Measurements from ENCODE around the gene TSPAN5. TPM values are rescaled to one million over a fixed set of nuclear protein-coding genes. Genes with fewer than 3 reads are reported as not detected.

Gene TSPAN5
- total RNA-seq, 5 donors from 2014 or later (not counting 1 experiment from before 2014, with no cell fraction given), result 9.6 to 12.4 (median 10.3) TPM

DNA sequence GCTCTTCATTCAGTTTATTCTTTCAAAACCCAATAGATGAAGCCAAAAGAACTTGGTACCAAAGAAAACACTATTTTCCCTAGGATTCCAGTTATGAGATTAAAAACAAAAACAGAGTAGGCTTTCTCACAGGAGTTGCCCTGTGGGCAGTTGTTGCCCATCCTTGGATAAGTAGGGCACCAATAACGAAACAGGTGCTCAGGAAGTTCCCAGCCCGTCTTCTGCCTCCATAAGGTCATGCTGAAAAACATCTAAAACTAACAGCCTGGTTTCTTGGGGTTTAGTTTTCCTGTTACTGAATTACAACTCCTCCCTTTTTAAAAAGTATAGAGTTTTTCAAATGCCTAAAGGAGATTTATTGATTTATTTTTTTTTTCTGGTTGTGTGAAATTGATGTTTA lies 14.7 kb downstream of the TSPAN5 start:
- peak in 1 of 35 experiments; percentile 43 for DNase-seq
- Histone ChIP-seq H3K4me3 (ENCODE audit: control insufficient read depth in 1 of 2, extremely low read depth in 1 of 2, low read length in 1 of 2) (no peak overlapping the region), H3K27ac (ENCODE audit: low read length) (peak overlapping the region; percentile 30), H3K9me3 (no peaks in the 10 kb centered on the region), H3K36me3 (ENCODE audit: control insufficient read depth in 2 of 2, extremely low read depth in 1 of 2, insufficient read depth in 1 of 2, low read length in 1 of 2) (no peaks in the 10 kb centered on the region), H3K27me3 (replicated peaks in 1 of 2; ENCODE audit: control insufficient read depth in 2 of 2, extremely low read depth in 1 of 2, insufficient read depth in 2 of 2, low read length in 1 of 2) (no peaks in the 10 kb centered on the region), H3K4me1 (ENCODE audit: control insufficient read depth in 1 of 2, extremely low read depth in 1 of 2, insufficient read depth in 2 of 2, low read length in 2 of 2) (peaks cover 5 to 18% of the 10 kb centered on the region in 2 experiments)
- peaks cover 47 to 71% (median 65%) of the 10 kb centered on the region in 3 donors for H3K4me1 Mint-ChIP-seq
- POLR2A ChIA-PET, result no interaction called here
- CTCF ChIA-PET, result interaction anchor here in 1 of 2 donors (1.7 kb wide), 1 partner anchor 14 kb away, joined by 4 read pairs; the partner anchor contains the start of gene TSPAN5
- H3K9me3 Mint-ChIP-seq, result no peaks in the 10 kb centered on the region
- peak in 2 of 4 experiments; percentile 31 to 38 for ATAC-seq (replicated peaks in 1 of 4)
- H3K27me3 Mint-ChIP-seq, result no peaks in the 10 kb centered on the region
- no CpG with 5 or more reads among the region's 2 CpGs for WGBS (ENCODE audit: insufficient coverage)
- H3K27ac Mint-ChIP-seq, result peak overlapping the region; percentile 82 to 88
- peak overlapping the region; percentile 58 to 68 (median 65) for H3K4me3 Mint-ChIP-seq
- H3K36me3 Mint-ChIP-seq, result peaks cover 4% of the 10 kb centered on the region

DNA sequence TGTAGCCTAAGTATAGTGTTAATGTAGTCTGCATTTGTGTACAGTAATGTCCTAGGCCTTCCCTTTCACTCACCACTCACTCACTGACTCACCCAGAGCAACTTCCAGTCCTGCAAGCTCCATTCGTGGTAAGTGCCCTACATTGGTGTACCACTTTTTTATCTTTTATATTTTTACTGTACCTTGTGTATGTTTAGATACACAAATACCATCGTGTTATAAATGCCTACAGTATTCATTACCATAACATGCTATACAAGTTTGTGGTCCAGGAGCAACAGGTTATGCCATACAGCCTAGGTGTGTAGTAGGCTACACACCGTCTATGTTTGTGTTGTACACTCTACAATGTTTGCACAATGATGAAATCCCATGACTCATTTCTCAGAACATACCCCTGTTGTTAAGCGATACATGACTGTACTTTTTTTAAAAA lies 15.4 kb downstream of the TSPAN5 start:
- Histone ChIP-seq H3K36me3 (ENCODE audit: control insufficient read depth in 2 of 2, extremely low read depth in 1 of 2, insufficient read depth in 1 of 2, low read length in 1 of 2) (no peaks in the 10 kb centered on the region), H3K9me3 (no peaks in the 10 kb centered on the region), H3K4me3 (ENCODE audit: control insufficient read depth in 1 of 2, extremely low read depth in 1 of 2, low read length in 1 of 2) (no peak overlapping the region), H3K4me1 (ENCODE audit: control insufficient read depth in 1 of 2, extremely low read depth in 1 of 2, insufficient read depth in 2 of 2, low read length in 2 of 2) (peaks cover 5 to 20% of the 10 kb centered on the region in 2 experiments), H3K27ac (ENCODE audit: low read length) (no peak overlapping the region), H3K27me3 (replicated peaks in 1 of 2; ENCODE audit: control insufficient read depth in 2 of 2, extremely low read depth in 1 of 2, insufficient read depth in 2 of 2, low read length in 1 of 2) (no peaks in the 10 kb centered on the region)
- peak overlapping the region; percentile 44 to 70 for H3K27ac Mint-ChIP-seq
- H3K4me1 Mint-ChIP-seq, result peaks cover 55 to 73% (median 71%) of the 10 kb centered on the region in 3 donors
- peak in 2 of 4 experiments; percentile 27 to 54 for ATAC-seq (replicated peaks in 1 of 4)
- no peak for DNase-seq
- no CpG with 5 or more reads among the region's 4 CpGs for WGBS (ENCODE audit: insufficient coverage)
- H3K9me3 Mint-ChIP-seq, result no peaks in the 10 kb centered on the region
- POLR2A ChIA-PET, result interaction anchor here in 1 of 2 donors (0.7 kb wide), 1 partner anchor 17 kb away, joined by 3 read pairs; no protein-coding TSS in a partner anchor
- no peaks in the 10 kb centered on the region for H3K27me3 Mint-ChIP-seq
- H3K4me3 Mint-ChIP-seq, result peak overlapping the region in 1 of 3 donors; percentile 21
- CTCF ChIA-PET, result interaction anchor here in 1 of 2 donors (1.7 kb wide), 1 partner anchor 15 kb away, joined by 4 read pairs; the partner anchor contains the start of gene TSPAN5
- H3K36me3 Mint-ChIP-seq, result peaks cover 4% of the 10 kb centered on the region

DNA sequence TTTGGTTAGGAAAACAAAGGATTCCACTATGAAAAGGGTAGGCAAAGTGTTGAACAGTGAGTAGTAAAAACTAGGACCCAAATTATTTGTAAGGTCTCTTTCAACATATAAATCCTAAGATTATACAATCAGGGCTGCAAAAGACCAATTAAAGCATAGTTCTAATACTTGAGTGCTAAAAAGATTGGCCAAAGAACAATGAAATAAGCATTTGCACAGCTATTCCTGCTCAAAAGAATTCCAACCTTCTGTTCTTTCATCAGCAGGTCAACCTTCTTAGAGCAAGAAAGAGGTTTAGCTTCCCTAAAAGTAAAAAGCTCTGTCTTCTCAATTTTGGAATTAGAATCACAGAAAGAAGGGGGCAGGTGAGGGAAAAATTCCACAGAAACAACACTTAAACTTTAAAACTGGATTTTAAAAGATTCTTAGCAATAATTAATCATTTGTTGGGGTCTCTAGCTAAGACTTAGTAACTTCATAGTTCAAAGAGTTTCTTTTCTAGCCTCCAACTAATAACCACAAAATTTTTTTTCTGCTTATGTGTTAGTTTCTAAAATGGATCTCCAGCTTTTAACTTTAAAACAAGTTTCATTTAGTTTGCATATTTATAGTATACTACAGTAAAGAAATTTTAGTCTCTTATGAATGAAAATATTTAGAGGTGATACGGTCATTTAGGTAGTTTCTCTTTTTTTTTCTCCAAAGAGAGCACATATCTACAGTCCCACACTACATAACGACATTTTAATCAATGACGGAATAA lies 16.3 kb downstream of the TSPAN5 start:
- Histone ChIP-seq H3K27me3 (replicated peaks in 1 of 2; ENCODE audit: control insufficient read depth in 2 of 2, extremely low read depth in 1 of 2, insufficient read depth in 2 of 2, low read length in 1 of 2) (no peaks in the 10 kb centered on the region), H3K36me3 (ENCODE audit: control insufficient read depth in 2 of 2, extremely low read depth in 1 of 2, insufficient read depth in 1 of 2, low read length in 1 of 2) (no peaks in the 10 kb centered on the region), H3K4me1 (ENCODE audit: control insufficient read depth in 1 of 2, extremely low read depth in 1 of 2, insufficient read depth in 2 of 2, low read length in 2 of 2) (peaks cover 4 to 20% of the 10 kb centered on the region in 2 experiments), H3K9me3 (no peaks in the 10 kb centered on the region), H3K4me3 (ENCODE audit: control insufficient read depth in 1 of 2, extremely low read depth in 1 of 2, low read length in 1 of 2) (no peak overlapping the region), H3K27ac (ENCODE audit: low read length) (peak overlapping the region; percentile 10)
- Mint-ChIP-seq H3K4me3 (no peak overlapping the region), H3K9me3 (no peaks in the 10 kb centered on the region), H3K4me1 (peaks cover 56 to 73% (median 72%) of the 10 kb centered on the region in 3 donors), H3K36me3 (peaks cover 4% of the 10 kb centered on the region), H3K27ac (peak overlapping the region; percentile 8 to 31), H3K27me3 (no peaks in the 10 kb centered on the region)
- DNase-seq (no peak), ATAC-seq (replicated peaks in 1 of 4) (no peak)
- ChIA-PET CTCF (interaction anchor here (0.6 to 1.7 kb wide), 2 partner anchors 16 to 86 kb away, joined by 3 to 4 read pairs; partner anchors contain the start of gene TSPAN5 (in 1 of the 2)), POLR2A (no interaction called here)
- no CpG with 5 or more reads among the region's 3 CpGs for WGBS (ENCODE audit: insufficient coverage)

DNA sequence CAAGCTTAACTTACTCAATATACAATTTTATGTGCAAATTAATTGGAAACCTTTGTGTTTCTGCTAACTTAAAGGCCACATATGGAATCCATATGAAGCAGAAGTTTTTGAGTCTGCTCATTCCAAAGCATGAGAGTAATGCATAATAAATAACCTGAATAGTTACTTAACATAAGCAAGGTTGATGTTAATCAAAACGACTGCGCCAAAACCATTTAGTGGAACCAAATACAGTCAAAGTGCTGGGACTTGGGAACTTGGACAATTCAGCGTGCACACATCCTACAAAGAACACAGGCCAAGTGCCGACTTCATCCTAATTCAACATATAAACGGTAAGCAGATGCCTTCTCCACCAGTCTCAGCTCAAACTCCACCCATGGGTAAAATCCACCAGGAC lies 17.0 kb downstream of the TSPAN5 start:
- DNase-seq (no peak), ATAC-seq (replicated peaks in 1 of 4) (no peak)
- H3K4me3 Mint-ChIP-seq, result no peak overlapping the region
- Histone ChIP-seq H3K27me3 (replicated peaks in 1 of 2; ENCODE audit: control insufficient read depth in 2 of 2, extremely low read depth in 1 of 2, insufficient read depth in 2 of 2, low read length in 1 of 2) (no peaks in the 10 kb centered on the region), H3K27ac (ENCODE audit: low read length) (no peak overlapping the region), H3K4me1 (ENCODE audit: control insufficient read depth in 1 of 2, extremely low read depth in 1 of 2, insufficient read depth in 2 of 2, low read length in 2 of 2) (peaks cover 4 to 20% of the 10 kb centered on the region in 2 experiments), H3K9me3 (no peaks in the 10 kb centered on the region), H3K4me3 (ENCODE audit: control insufficient read depth in 1 of 2, extremely low read depth in 1 of 2, low read length in 1 of 2) (no peak overlapping the region), H3K36me3 (ENCODE audit: control insufficient read depth in 2 of 2, extremely low read depth in 1 of 2, insufficient read depth in 1 of 2, low read length in 1 of 2) (no peaks in the 10 kb centered on the region)
- H3K27ac Mint-ChIP-seq, result peak overlapping the region; percentile 8 to 31
- WGBS (ENCODE audit: insufficient coverage), result 100% methylated on average over 2 of the region's 5 CpGs
- ChIA-PET CTCF (no interaction called here), POLR2A (no interaction called here)
- peaks cover 56 to 71% (median 69%) of the 10 kb centered on the region in 3 donors for H3K4me1 Mint-ChIP-seq
- no peaks in the 10 kb centered on the region for H3K9me3 Mint-ChIP-seq
- H3K27me3 Mint-ChIP-seq, result no peaks in the 10 kb centered on the region
- H3K36me3 Mint-ChIP-seq, result peaks cover 4% of the 10 kb centered on the region

DNA sequence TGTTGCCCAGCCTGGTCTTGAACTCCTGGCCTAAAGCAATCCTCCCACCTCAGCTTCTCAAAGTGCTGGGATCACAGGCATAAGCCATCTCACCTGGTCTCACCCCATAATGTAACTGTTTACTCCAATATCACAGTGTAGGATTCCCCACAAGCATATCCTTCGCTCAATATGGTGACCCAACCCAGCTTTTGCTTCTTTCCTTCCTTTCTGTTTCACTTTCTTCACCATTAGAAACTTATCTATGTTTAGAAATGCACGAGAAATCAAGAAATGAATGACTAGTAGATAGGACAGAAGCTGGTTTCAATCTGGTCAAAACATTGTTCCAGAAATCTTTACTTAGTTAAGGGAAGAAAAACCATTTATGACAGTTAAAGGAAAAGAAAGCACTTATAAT lies 18.9 kb downstream of the TSPAN5 start:
- H3K4me3 ChIP-seq (ENCODE audit: control insufficient read depth in 1 of 2, extremely low read depth in 1 of 2, low read length in 1 of 2), result peak overlapping the region in 1 of 2 donors; percentile 20
- no peaks in the 10 kb centered on the region for H3K27me3 Mint-ChIP-seq
- H3K36me3 Mint-ChIP-seq, result peaks cover 4% of the 10 kb centered on the region
- H3K27ac ChIP-seq (ENCODE audit: low read length), result peak overlapping the region; percentile 57
- ATAC-seq (replicated peaks in 1 of 4) (peak; percentile 40 to 85 (median 61)), DNase-seq (peak in 2 of 35 experiments; percentile 7 to 53)
- H3K4me3 Mint-ChIP-seq, result peak overlapping the region; percentile 70 to 78 (median 73)
- ChIA-PET CTCF (interaction anchor here (0.7 to 1.6 kb wide), 3 partner anchors 18 to 364 kb away, joined by 3 to 6 read pairs (median 4); partner anchors contain the start of gene TSPAN5 (in 1 of the 2)), POLR2A (interaction anchor here (0.5 to 0.7 kb wide), 4 partner anchors 116 to 745 kb away, joined by 3 to 4 read pairs (median 3); no protein-coding TSS in a partner anchor)
- peaks cover 2 to 18% of the 10 kb centered on the region in 2 experiments for H3K4me1 ChIP-seq (ENCODE audit: control insufficient read depth in 1 of 2, extremely low read depth in 1 of 2, insufficient read depth in 2 of 2, low read length in 2 of 2)
- H3K27me3 ChIP-seq (replicated peaks in 1 of 2; ENCODE audit: control insufficient read depth in 2 of 2, extremely low read depth in 1 of 2, insufficient read depth in 2 of 2, low read length in 1 of 2), result no peaks in the 10 kb centered on the region
- H3K9me3 ChIP-seq, result no peaks in the 10 kb centered on the region
- H3K36me3 ChIP-seq (ENCODE audit: control insufficient read depth in 2 of 2, extremely low read depth in 1 of 2, insufficient read depth in 1 of 2, low read length in 1 of 2), result no peaks in the 10 kb centered on the region
- WGBS (ENCODE audit: insufficient coverage), result no CpG with 5 or more reads among the region's 2 CpGs
- peak overlapping the region; percentile 90 to 92 for H3K27ac Mint-ChIP-seq
- H3K4me1 Mint-ChIP-seq, result peaks cover 45 to 58% (median 55%) of the 10 kb centered on the region in 3 donors
- no peaks in the 10 kb centered on the region for H3K9me3 Mint-ChIP-seq

DNA sequence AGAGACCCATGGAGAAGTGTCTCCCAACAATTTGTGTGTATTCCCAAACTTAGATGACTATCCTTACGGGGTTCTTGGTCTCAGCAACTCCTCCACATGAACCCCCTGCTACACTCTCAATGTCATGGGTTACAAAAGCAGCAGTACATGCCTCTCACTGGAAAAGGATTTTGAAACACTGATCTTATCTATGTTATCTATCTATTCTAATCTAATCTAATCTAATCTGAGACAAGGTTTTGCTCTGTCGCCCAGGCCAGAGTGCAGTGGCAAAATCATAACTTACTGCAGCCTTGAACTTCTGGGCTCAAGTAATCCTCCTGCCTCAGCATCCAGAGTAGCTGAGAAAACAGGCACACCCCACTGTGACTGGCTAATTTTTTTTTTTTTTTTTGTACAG lies 19.3 kb downstream of the TSPAN5 start:
- ChIA-PET CTCF (interaction anchor here in 1 of 2 donors (0.9 to 1.6 kb wide), 2 partner anchors 19 to 251 kb away, joined by 4 to 6 read pairs; partner anchors contain the start of gene TSPAN5), POLR2A (interaction anchor here in 1 of 2 donors (0.6 kb wide), 1 partner anchor 97 kb away, joined by 3 read pairs; no protein-coding TSS in a partner anchor)
- Histone ChIP-seq H3K27me3 (replicated peaks in 1 of 2; ENCODE audit: control insufficient read depth in 2 of 2, extremely low read depth in 1 of 2, insufficient read depth in 2 of 2, low read length in 1 of 2) (no peaks in the 10 kb centered on the region), H3K4me3 (ENCODE audit: control insufficient read depth in 1 of 2, extremely low read depth in 1 of 2, low read length in 1 of 2) (peak overlapping the region in 1 of 2 donors; percentile 20), H3K4me1 (ENCODE audit: control insufficient read depth in 1 of 2, extremely low read depth in 1 of 2, insufficient read depth in 2 of 2, low read length in 2 of 2) (peaks cover 2 to 16% of the 10 kb centered on the region in 2 experiments), H3K9me3 (no peaks in the 10 kb centered on the region), H3K27ac (ENCODE audit: low read length) (peak overlapping the region; percentile 57), H3K36me3 (ENCODE audit: control insufficient read depth in 2 of 2, extremely low read depth in 1 of 2, insufficient read depth in 1 of 2, low read length in 1 of 2) (no peaks in the 10 kb centered on the region)
- H3K36me3 Mint-ChIP-seq, result peaks cover 4% of the 10 kb centered on the region
- H3K4me1 Mint-ChIP-seq, result peaks cover 42 to 56% (median 53%) of the 10 kb centered on the region in 3 donors
- ATAC-seq (replicated peaks in 1 of 4), result peak in 2 of 4 experiments; percentile 22
- H3K27ac Mint-ChIP-seq, result peak overlapping the region; percentile 90 to 92
- H3K27me3 Mint-ChIP-seq, result no peaks in the 10 kb centered on the region
- 100% methylated on average over 2 of the region's 2 CpGs for WGBS (ENCODE audit: insufficient coverage)
- no peak for DNase-seq
- H3K4me3 Mint-ChIP-seq, result peak overlapping the region; percentile 70 to 78 (median 73)
- no peaks in the 10 kb centered on the region for H3K9me3 Mint-ChIP-seq

Data from T-cell (primary cell).